Activated CD4-positive, alpha-beta T cell treated with anti-CD3 and anti-CD28 coated beads, Interleukin-2, amount 50 U/mL, for 4 hours (primary cell): ENCODE results near the gene PFKL.
"Not testable (repeated sequence)": the region's sequence is repeated elsewhere in the genome, so short reads cannot be mapped to it uniquely, and the experiment has no call there.

ENCODE experiments used
- DNase-seq, 2 experiments: peaks; one replicate each; pipeline ENCODE4 v3.0.0-alpha.2; 2020

The PFKL gene

GRCh38 chr21:44295163-44295573, 4.7 kb upstream of the PFKL start:
- no peak for DNase-seq

DNA sequence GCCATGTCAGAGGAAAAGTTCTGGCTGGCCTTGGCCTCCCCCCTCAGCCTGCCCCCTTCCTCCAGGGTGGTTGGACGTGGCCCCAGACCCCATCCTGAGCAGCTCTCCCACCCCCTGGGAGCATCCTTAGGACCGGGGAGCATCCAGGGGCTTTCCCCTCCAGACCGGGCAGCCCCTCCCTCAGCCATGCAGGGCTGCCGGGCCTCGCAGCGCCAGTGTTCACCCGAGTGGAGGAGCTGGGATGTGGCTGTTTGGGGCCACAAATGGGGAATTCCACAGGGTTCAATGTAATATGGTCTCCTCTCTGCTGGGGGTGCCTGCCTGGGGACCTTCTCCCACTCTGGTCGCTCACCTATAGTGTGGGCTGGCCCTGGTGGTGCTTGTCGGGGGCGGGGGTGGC, 4.2 kb upstream of the PFKL start:
- DNase-seq = no peak

GRCh38 chr21:44296103-44296519, 3.7 kb upstream of the PFKL start:
- DNase-seq = no peak

GRCh38 chr21:44296916-44297315, 2.9 kb upstream of the PFKL start:
- DNase-seq = no peak

- DNase-seq = peak; percentile 69 to 71
Measured at GRCh38 chr21:44297525-44298290, 2.1 kb upstream of the PFKL start.

GRCh38 chr21:44298301-44298700, 1.6 kb upstream of the PFKL start:
- no peak for DNase-seq

DNA sequence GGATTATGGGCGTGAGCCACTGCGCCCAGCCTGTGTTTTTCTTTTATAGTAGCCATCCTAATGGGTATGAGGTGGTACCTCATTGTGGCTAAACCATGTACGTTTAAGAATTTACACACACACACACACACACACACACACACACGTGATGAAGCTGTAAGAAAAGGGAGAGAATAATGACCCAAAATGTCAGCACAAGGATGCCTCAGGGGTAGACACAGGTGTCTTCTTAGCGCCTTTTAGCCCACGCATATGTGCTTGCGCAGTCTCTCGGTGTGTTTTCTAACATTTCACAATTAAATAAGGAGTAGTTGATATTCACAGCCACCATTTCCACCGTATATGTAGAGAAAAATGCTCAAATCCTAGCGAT, 782 bp upstream of the PFKL start:
- no peak for DNase-seq

- peak; percentile 21 to 43 for DNase-seq
Measured at GRCh38 chr21:44300262-44300959, 558 bp downstream of the PFKL start.

GRCh38 chr21:44301141-44301540, 1.3 kb downstream of the PFKL start:
- no peak for DNase-seq

- DNase-seq = no peak
Measured at GRCh38 chr21:44301961-44302406, 2.1 kb downstream of the PFKL start.

- DNase-seq = not testable (repeated sequence)
Measured at GRCh38 chr21:44302573-44303401, 2.9 kb downstream of the PFKL start.

DNA sequence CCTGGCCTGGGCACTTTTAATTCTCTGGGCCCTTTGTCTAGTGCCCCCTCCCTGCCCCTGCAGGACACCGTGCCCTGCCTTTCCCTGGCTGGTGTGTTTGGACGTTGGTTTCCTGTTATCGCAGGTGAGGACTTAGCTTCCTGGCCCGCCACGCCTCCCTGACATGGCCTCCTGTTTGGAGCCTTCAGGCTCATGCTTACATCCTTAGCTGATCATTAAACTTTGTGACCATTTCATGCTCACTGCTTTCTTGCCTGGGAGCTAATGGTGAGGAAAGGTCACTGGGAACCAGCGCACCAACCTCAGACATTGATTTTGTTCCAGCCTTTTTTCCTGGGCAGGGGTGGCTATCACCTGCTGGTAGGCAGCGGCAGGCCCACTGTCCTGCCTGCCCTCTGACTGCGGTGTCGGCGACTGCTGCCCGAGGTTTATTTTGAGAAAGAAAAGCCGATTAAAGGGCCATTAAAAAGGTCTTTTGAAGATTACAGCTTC, 3.7 kb downstream of the PFKL start:
- DNase-seq = no peak

DNA sequence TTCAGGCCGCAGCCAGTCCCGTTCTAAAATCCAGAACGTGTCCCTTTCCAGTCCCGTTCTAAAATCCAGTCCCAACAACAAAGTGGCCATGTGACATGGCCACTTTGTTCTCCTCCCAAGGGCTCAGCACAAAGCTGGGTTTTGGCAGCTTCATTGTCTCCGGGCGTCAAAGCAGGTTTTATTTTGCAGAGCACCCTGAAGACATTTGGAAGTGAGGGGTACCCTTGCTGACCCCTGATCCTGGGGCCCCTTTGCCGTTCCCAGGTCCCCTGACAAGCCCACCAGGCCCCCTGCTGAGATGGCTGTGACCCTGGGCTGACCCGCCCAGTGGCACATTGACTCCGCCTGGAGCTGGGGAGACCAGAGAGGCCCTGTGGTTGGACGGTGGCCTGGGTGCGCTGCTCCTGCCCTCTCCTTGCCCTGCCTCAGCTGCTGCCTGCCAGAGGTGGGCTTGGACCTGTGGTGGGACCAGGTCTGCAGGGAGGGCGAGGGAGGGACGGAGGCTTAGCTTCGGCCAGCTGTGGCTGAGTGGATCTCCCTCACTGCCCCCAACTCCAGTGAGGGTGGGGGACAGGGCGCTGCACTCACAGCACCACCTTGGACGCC, 4.3 kb downstream of the PFKL start:
- DNase-seq = no peak

- DNase-seq = peak in 1 of 2 experiments; percentile 44
Measured at GRCh38 chr21:44304877-44305293, 5.0 kb downstream of the PFKL start.

DNA sequence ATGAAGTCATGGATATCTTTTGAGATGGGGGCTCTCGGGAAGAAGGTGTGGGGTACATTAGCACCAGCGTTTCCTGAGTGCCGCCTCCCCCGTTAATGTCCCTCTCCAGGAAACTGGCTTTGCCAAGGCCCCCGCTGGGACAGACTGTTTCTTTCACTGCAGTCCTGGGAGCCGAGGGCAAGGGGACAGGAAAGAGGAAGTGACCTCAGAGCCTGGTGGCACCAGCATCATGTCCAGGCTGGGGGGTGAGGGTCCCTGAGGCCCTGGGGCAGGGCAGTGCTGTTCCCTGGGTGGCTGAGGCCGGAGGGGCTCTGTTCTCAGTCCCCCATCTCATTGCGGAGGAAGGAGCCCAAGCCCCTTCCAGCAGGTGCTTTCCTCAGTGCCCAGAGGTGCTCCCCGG, 5.8 kb downstream of the PFKL start:
- DNase-seq = no peak

DNA sequence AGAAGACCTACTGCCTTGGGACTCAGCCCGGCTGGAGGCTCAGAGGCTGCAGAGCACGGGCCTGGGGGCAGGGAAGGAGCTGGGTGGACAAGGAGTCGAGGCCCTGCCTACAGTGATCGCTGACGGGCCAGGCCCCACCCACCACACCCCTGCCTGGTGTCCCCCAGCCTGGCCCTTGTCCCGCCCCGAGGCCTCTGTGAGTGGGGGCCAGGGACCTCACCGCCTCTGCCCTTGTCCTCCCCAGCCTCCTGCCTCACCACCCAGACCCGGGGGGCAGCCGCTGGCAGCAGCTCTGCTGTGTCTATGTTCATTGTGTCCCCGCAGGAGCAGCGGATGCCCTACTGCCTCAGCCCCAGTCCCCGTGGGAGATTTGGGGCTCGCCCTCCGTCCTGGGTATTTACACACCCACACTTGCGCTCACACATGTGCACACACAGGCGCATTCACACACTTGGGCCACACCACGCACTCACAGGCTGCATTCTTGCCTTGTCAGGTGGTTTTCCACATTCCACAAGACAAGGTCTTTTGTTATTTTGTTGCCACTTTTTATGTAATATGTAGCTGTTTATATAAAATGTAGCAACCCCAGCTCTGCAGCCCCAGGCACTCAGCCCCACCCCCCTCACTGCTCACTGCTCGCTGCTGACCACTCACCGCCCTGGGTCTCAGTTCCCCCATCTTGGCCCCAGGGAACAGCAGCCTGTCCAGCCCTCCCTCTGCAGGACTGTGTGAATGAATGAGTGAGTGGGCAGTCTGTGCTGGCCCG, 7.3 kb downstream of the PFKL start:
- no peak for DNase-seq

GRCh38 chr21:44310628-44311507, 11.0 kb downstream of the PFKL start:
- DNase-seq = no peak

- no peak for DNase-seq
Measured at GRCh38 chr21:44312089-44312488, 12.2 kb downstream of the PFKL start.

DNA sequence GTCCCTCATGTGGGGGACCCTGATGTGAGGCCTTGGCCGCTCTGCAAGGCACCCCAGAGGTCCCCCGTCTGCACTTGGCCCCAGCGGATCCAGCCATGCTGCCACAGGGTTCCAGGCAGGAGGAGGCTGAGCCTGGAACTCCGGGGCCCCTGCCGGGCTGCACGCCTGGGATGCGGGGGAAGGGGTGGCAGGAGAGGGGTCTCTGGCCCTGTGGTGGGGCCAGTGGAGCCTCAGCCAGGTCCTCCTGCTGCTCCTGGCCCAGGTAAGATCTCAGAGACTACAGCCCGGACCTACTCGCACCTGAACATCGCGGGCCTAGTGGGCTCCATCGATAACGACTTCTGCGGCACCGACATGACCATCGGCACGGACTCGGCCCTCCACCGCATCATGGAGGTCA, 12.9 kb downstream of the PFKL start:
- no peak for DNase-seq

GRCh38 chr21:44313451-44313850, 13.6 kb downstream of the PFKL start:
- no peak for DNase-seq

DNA sequence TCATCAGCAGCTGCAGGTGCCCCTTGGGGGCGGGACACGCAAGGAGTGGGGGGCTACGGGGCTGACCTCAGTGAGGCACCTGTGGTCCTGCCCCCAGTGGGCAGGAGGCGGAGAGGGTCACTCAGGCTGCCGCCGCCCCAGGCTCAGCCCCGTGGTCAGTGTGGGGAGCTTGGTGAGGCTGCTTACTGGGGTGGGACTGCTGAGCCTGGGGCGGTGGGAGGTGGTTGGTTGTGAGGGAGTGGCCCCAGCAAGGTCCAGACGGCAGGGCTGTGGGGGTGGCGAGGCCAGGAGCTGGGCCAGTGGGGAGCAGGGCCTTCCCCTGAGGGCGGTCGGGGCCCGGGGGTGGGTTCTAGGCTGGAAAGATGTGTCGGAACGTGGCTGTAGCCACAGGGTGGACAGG, 14.3 kb downstream of the PFKL start:
- no peak for DNase-seq
